GM12891 (cell line): ENCODE measurements around the gene ANK3.

Source experiments
- POLR2A ChIP-seq: IDR thresholded peaks from 2 replicates; pipeline ENCODE4 v1.6.1; 2011; ENCODE audit warnings: low read depth, low read length, control low read depth
- TAF1 ChIP-seq: IDR thresholded peaks from 2 replicates; pipeline ENCODE4 v1.6.1; 2011; ENCODE audit warnings: low read depth, low read length, control low read depth

DNA sequence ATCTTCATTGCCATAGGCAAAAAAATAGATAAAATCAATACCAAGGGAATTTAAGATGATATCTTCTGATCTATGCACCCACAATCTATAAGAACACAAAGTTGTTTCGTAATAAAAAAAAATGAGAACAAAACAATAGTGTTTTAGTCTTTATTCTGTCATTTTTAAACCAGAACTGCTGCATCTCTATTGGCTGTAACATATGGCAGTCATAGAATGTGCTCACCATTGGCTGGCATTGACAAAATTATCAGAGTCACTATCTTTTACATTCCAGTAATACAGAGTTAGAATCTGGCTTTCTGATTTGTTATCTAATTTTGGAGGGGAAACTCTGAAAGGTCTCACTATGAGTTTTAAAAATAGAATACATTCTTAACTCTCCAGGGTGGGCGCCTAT lies 344.7 kb downstream of the ANK3 start:
- TF ChIP-seq POLR2A (no peak), TAF1 (no peak)
